Mucosa of descending colon (tissue), 3 donors: ENCODE results near the gene APOBEC3H. TPM values are rescaled to one million over a fixed set of nuclear protein-coding genes. Genes with fewer than 3 reads are reported as not detected.

ENCODE experiments used
- ATAC-seq: fragments of 200-7000 bp; cut with Tn5 transposase; one replicate; pipeline ENCODE4 v1.9.1; 2020; ENCODE audit warnings: mild to moderate bottlenecking, moderate library complexity
- DNase-seq, 3 donors: peaks; one replicate each; pipeline ENCODE4 v3.0.0-alpha.2; 2020
- H3K36me3 ChIP-seq: fragments of 200-600 bp; one replicate; pipeline ENCODE4 v1.8.0; 2021; ENCODE audit warnings: low read depth, mild to moderate bottlenecking
- H3K4me1 ChIP-seq: fragments of 200-600 bp; one replicate; pipeline ENCODE4 v1.8.0; 2021; ENCODE audit warnings: low read depth, mild to moderate bottlenecking
- H3K4me3 ChIP-seq: fragments of 200-600 bp; one replicate; pipeline ENCODE4 v1.8.0; 2021; ENCODE audit warnings: mild to moderate bottlenecking
- H3K9me3 ChIP-seq: fragments of 200-600 bp; one replicate; pipeline ENCODE4 v1.8.0; 2021; ENCODE audit warnings: mild to moderate bottlenecking
- CTCF ChIP-seq: fragments of 200-600 bp; IDR thresholded peaks from one replicate; pipeline ENCODE4 v1.8.0; 2022; ENCODE audit warnings: antibody characterized with exemption, mild to moderate bottlenecking
- intact Hi-C, 2 donors: fragments of 100-400 bp; cut with DNase I in 1 of 2; cut with micrococcal nuclease in 1 of 2; formaldehyde crosslinking; loops; one replicate each; pipeline versions ENCODE4 v1.11.0 to v1.11.1; 2022; cut with DNase I, micrococcal nuclease
- total RNA-seq, 3 donors: library from RNA; stranded (reverse); fragmentation: NEBNext Ultra II Directional in 2 of 3; extraction: Animal tissue kit (Norgen Biotek cat#: 25700) in 2 of 3; gene quantifications; one replicate each; pipeline versions ENCODE4 v1.2.1 to v1.2.4, GENCODE V29; 2021 to 2023
- donor health status: DM: no; HTN: no; CAD: no; lungs with moderate emphysema.
- donor health status: DM: no; HTN: no; CAD: no.
- donor health status: DM: no; HTN: yes; CAD: no.

The APOBEC3H gene
- total RNA-seq, 3 donors from 2014 or later: 0.51 TPM; not detected in 2

GRCh38 chr22:39148727-39149535, 51.9 kb downstream of the APOBEC3H start:
- TF ChIP-seq CTCF: no peak
- Histone ChIP-seq H3K36me3 (no peaks in the 10 kb centered on the region), H3K4me1 (peaks cover 14% of the 10 kb centered on the region), H3K9me3 (no peaks in the 10 kb centered on the region), H3K4me3 (no peak overlapping the region)
- ATAC-seq (no peak), DNase-seq (peak; percentile 56 to 79 (median 61))
- intact Hi-C loops: no loop called here

- DNase-seq (peak in 2 of 3 donors; percentile 35 to 56), ATAC-seq (no peak)
- TF ChIP-seq CTCF: no peak
- Histone ChIP-seq H3K4me1 (peaks cover 14% of the 10 kb centered on the region), H3K9me3 (no peaks in the 10 kb centered on the region), H3K36me3 (no peaks in the 10 kb centered on the region), H3K4me3 (no peak overlapping the region)
- intact Hi-C loops: no loop called here
Measured at GRCh38 chr22:39149915-39150847, 53.1 kb downstream of the APOBEC3H start.

- Histone ChIP-seq H3K9me3 (no peaks in the 10 kb centered on the region), H3K4me1 (peaks cover 14% of the 10 kb centered on the region), H3K36me3 (no peaks in the 10 kb centered on the region), H3K4me3 (no peak overlapping the region)
- intact Hi-C loops: no loop called here
- no peak for TF ChIP-seq CTCF
- no peak for ATAC-seq
- peak in 1 of 3 donors; percentile 30 for DNase-seq
Measured at GRCh38 chr22:39150848-39151215, 53.8 kb downstream of the APOBEC3H start.

- Histone ChIP-seq H3K4me3 (no peak overlapping the region), H3K36me3 (no peaks in the 10 kb centered on the region), H3K4me1 (peaks cover 14% of the 10 kb centered on the region), H3K9me3 (no peaks in the 10 kb centered on the region)
- TF ChIP-seq CTCF: no peak
- peak in 2 of 3 donors; percentile 43 to 56 for DNase-seq
- intact Hi-C loops: no loop called here
- ATAC-seq: no peak
Measured at GRCh38 chr22:39151329-39151975, 54.4 kb downstream of the APOBEC3H start.

- no peak for ATAC-seq
- no peaks in the 10 kb centered on the region for H3K9me3 ChIP-seq
- DNase-seq: no peak
- H3K4me3 ChIP-seq: peak overlapping the region; percentile 46
- intact Hi-C loops: no loop called here
- H3K36me3 ChIP-seq: no peaks in the 10 kb centered on the region
- no peak for TF ChIP-seq CTCF
- peaks cover 14% of the 10 kb centered on the region for H3K4me1 ChIP-seq
Measured at GRCh38 chr22:39152024-39152510, 55.0 kb downstream of the APOBEC3H start.
